ENCODE data around the gene ZNF593OS.

Gene ZNF593OS

DNA sequence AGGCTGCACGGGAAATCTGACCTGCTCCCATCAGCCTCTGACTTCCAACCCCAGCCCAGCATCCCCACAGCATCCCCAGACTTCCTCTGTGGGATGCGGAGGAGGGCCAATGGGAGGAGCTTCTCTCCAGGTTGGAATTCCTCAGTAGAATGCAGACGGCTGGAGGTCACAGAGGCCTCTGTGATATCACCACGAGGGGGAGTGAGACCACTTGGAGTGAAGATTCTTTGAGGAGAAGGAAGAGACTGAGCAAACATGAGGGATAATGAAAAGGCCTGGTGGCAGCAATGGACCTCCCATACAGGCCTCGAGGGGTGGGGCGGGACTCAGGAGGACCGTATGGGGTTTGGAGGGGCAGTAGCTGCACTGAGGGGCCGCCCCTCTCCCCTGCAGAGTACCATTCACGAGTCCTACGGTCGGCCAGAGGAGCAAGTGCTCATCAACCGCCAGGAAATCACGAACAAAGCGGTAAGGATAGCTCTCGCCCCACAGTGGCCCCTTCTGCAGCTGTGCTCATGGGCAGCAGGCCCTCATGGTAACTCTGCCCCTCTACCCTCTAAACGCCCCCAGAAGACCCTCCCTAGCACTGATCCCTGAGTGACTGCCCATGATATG, 18.8 kb upstream of the ZNF593OS start, which contains the start of gene CATSPER4:
Gene CATSPER4, plus strand, starts transcription at position 230 of the 615 bp plus-strand sequence. Its CDS starts 26 bp downstream, at position 256.
- ATAC-seq (no peak), DNase-seq (no peak)
- Mint-ChIP-seq H3K9me3 (no peaks in the 10 kb centered on the region), H3K4me1 (peaks cover 16% of the 10 kb centered on the region), H3K27me3 (no peaks in the 10 kb centered on the region), H3K4me3 (no peak within 1 kb of the TSS), H3K27ac (peak within 1 kb of the TSS in 1 of 2 donors; percentile 79)

DNA sequence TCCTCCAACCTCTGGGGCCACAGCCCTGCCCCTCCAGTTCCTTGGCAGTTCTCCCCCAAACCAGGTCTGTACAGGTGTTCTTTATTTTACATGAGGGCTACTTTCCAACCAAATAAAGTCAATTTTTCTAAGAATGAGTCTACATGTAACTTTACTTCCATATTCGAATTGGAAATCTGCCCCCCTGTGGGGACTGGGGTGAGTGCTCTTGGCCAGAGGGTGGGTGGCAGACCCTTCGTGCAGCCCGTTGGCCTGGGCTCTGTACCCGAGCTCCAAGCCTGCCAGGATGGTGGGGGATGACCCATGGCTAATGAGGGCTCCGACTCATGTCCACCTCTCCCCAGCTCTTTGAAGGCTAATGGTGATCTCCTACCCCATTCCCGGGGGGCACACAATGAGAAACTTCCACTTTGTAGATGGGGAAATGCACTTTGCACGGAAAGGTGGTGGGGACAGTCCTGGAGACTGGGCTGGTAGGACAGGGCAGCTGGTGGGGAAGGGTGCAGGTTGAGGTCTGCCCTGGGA, 18.2 kb upstream of the ZNF593OS start:
- no peaks in the 10 kb centered on the region for H3K9me3 Mint-ChIP-seq
- H3K4me1 Mint-ChIP-seq = peaks cover 16% of the 10 kb centered on the region
- no peak for ATAC-seq
- DNase-seq = no peak
- no peaks in the 10 kb centered on the region for H3K27me3 Mint-ChIP-seq
- no peak overlapping the region for H3K4me3 Mint-ChIP-seq
- no peak overlapping the region for H3K27ac Mint-ChIP-seq

DNA sequence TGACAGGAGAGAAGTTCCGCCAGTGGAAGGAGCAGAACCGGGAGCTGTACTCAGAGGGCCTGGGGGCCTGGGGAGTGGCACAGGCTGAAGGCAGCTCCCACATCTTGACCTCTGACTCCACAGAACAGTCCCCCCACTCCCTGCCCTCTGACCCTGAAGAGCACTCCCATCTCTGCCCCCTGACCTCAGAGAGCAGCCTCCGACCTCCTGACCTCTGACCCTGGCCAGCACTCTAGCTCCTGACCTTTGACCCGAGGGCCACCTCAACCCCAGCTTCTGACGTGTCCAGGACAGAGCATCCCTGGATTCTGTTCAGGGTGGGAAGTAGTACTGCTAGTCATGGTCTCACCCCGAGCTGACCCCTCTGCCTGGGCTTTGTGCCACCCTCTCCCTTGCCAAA, 17.7 kb upstream of the ZNF593OS start:
- no peak for DNase-seq
- H3K4me1 Mint-ChIP-seq = peaks cover 16% of the 10 kb centered on the region
- H3K27ac Mint-ChIP-seq = no peak overlapping the region
- no peak for ATAC-seq
- no peaks in the 10 kb centered on the region for H3K9me3 Mint-ChIP-seq
- no peak overlapping the region for H3K4me3 Mint-ChIP-seq
- no peaks in the 10 kb centered on the region for H3K27me3 Mint-ChIP-seq

DNA sequence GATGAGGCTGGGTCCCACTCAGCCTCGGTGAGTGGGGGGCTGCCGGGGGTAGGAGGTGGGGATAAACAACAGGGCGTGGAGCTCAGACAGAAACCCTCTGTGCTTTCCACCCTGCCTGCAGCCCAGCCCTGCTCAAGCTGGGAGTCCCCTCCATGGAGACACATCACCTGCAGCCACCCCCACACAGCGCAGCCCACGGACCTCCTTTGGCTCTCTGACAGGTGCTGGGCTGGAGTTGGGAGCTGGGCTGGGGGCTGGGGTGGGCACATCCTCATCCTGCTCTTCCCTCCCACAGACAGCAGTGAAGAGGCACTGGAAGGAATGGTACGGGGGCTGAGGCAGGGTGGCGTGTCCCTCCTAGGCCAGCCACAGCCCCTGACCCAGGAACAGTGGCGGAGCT, 16.8 kb upstream of the ZNF593OS start:
- Mint-ChIP-seq H3K27ac (no peak overlapping the region), H3K9me3 (no peaks in the 10 kb centered on the region)
- DNase-seq = no peak

DNA sequence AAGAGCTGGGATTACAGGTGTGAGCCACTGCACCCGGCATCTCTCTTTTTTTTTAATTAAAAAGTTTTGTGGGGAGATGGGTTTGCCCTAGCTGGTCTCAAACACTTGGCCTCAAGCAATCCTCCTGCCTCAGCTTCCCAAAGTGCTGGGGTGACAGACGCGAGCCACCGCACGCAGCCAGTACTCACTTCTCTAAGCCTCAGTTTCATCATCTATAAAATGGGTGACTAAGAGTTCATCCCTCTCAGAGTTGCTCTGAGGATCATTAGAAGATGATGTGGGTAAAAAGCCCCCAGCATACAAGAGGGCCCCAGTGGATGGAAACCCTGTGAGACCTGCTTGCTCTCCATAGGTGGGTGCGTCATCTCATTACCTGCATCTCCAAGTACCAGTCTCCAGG, 16.2 kb upstream of the ZNF593OS start:
- Mint-ChIP-seq H3K9me3 (no peaks in the 10 kb centered on the region), H3K27ac (no peak overlapping the region), H3K4me3 (no peak overlapping the region), H3K27me3 (no peaks in the 10 kb centered on the region), H3K4me1 (peaks cover 16% of the 10 kb centered on the region)
- DNase-seq (no peak), ATAC-seq (no peak)

More for the DNA sequence above, 16.8 kb upstream of the ZNF593OS start:
- ATAC-seq = no peak
- Mint-ChIP-seq H3K27me3 (no peaks in the 10 kb centered on the region), H3K4me3 (no peak overlapping the region), H3K4me1 (peaks cover 16% of the 10 kb centered on the region)

DNA sequence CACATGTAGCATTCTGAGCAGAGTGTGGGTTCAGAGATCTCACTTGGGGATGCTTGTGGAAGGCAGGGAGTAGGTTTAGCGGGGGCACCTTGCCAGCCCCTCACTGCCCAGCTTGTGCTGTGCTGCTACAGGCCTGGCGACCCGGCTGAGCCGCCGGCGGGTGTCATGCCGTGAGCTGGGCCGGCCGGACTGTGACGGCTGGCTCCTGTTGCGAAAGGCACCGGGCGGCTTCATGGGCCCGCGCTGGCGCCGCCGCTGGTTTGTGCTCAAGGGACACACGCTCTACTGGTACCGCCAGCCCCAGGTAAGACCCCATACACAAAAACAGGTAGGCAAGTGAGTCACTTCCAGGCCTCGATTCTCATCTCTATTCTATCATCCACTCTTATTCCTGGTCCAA, 13.3 kb upstream of the ZNF593OS start:
- H3K27ac Mint-ChIP-seq = no peak overlapping the region
- H3K4me3 Mint-ChIP-seq = no peak overlapping the region
- no peaks in the 10 kb centered on the region for H3K9me3 Mint-ChIP-seq
- peaks cover 8% of the 10 kb centered on the region for H3K4me1 Mint-ChIP-seq
- no peaks in the 10 kb centered on the region for H3K27me3 Mint-ChIP-seq
- DNase-seq = no peak
- no peak for ATAC-seq

DNA sequence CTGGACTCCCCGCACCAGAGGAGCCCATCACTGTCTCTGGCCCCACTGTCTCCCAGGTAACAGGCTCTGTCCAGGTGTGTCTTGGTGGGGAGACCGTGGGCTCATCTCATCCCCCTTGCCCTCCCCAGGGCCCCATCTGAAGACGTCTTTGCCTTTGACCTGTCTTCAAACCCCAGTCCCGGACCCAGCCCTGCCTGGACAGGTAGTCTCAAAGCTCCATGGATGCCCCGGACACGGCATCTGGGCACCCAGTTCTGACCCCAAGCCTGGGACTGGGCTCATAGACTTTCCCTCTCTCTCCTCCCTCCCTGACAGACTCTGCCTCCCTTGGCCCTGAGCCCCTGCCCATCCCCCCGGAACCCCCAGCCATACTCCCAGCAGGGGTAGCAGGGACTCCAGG, 12.5 kb upstream of the ZNF593OS start:
- Mint-ChIP-seq H3K4me3 (no peak overlapping the region), H3K27ac (peak overlapping the region in 1 of 2 donors; percentile 58), H3K27me3 (no peaks in the 10 kb centered on the region), H3K9me3 (no peaks in the 10 kb centered on the region), H3K4me1 (peaks cover 8% of the 10 kb centered on the region)
- no peak for ATAC-seq
- no peak for DNase-seq

DNA sequence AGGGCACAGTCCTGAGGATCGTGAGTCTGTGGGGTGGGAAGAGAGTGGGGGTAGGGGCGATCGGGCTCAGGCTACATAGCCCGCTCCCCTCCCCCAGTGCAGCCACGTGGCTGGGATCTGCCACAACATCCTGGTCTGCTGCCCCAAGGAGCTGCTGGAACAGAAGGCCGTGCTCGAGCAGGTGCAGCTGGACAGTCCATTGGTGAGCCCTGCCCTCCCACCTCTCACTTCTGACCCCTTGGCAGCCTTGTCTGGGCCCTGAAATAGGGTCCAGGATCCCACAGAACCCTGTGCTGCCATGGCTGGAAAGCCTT, 10.7 kb upstream of the ZNF593OS start:
- Mint-ChIP-seq H3K4me1 (peaks cover 8% of the 10 kb centered on the region), H3K4me3 (no peak overlapping the region), H3K27me3 (no peaks in the 10 kb centered on the region), H3K9me3 (no peaks in the 10 kb centered on the region), H3K27ac (no peak overlapping the region)
- ATAC-seq (no peak), DNase-seq (no peak)

DNA sequence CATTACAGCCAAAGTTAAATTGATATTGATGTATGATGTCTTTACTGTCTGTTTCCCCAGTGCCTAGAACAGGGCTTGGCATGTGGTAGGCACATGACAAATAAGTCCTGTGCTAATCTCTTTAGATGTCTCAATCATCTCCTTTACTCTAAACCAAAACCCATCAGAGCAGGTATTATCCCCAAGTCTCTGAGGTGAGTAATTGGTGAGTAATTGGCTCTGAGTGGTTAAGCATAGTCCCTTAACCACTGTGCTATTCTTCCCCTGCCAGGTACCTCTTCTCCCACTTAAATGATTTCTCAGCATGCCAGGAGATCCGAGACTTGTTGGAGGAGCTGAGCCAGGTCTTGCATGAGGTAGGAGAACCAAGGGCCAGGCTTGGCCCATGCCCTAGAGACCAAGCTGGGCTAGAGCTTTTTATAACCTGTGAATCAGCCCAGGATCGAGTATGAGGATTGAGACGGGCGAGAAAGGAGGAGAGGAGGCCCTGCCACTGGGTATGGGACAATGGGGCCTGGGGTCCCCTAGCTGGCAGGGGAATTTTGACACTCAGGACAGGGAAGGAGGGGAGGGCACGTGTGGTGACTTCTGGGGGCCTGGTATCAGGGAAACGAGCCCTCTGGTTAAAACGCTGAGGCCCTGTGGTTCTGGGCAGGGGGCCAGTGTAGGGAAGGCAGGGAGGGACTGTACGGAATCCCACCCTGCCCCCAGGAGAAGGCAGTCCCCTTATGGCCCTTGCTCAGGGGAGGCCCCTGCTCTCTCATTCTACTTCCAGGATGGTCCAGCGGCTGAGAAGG, 10.2 kb upstream of the ZNF593OS start:
- Mint-ChIP-seq H3K4me3 (no peak overlapping the region), H3K27ac (peak overlapping the region in 1 of 2 donors; percentile 93), H3K27me3 (no peaks in the 10 kb centered on the region), H3K4me1 (peaks cover 8% of the 10 kb centered on the region), H3K9me3 (no peaks in the 10 kb centered on the region)
- DNase-seq (no peak), ATAC-seq (peak; percentile 60)

DNA sequence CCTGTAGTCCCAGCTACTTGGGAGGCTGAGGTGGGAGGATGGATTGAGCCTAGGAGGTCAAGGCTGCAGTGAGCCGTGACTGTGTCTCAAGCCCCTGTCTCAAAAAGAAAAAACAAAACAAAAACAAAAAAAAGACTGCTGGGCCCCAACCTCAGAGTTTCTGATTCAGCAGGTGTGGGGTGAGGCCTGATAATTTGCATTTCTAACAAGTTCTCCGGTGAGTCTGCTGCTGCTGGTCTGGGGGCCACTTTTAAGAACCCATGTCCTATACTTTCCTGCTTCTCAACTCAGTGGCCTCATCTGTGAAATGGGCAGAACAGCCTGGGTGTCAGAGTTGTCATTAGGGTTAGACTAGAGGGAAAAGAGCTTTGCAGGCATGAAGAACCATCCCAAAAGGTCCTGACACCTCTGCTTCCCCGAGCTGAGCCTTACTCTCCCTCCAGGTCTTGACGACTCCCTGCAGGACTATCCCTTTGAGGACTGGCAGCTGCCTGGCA, 8.4 kb upstream of the ZNF593OS start:
- DNase-seq (no peak), ATAC-seq (no peak)
- Mint-ChIP-seq H3K27ac (no peak overlapping the region), H3K27me3 (no peaks in the 10 kb centered on the region), H3K4me1 (peaks cover 8% of the 10 kb centered on the region), H3K4me3 (no peak overlapping the region), H3K9me3 (no peaks in the 10 kb centered on the region)

DNA sequence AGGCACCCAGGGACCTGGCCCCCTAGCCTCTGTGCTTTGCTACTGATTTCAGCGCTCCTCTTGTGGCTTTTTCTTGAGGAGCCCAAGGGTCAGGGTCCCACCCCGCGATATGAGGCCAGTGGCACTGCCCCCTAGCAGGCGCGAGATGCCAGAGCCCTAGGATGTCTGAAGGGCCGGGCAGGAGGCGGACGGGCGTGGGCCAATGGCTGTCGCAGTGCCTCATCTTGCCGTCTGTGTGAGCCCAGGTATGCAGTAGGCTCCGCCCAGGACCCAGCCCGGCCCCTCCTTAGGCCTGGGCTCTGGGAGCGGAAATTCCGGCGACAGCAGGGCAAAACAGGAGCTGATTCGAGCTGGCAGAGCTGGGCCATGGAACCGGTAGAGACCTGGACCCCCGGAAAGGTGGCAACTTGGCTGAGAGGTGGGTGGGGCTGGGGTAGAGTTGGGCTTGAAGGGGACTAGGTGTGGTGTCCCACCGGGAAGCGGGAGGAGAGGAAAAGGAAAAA, 5.6 kb upstream of the ZNF593OS start, which contains the start of gene CNKSR1:
Gene CNKSR1, plus strand, starts transcription at position 310 of the 503 bp plus-strand sequence. Its CDS starts 57 bp downstream, at position 367.
- H3K27ac Mint-ChIP-seq = peak within 1 kb of the TSS; percentile 20 to 60
- H3K9me3 Mint-ChIP-seq = no peaks in the 10 kb centered on the region
- no peak for DNase-seq
- H3K4me1 Mint-ChIP-seq = peaks cover 8% of the 10 kb centered on the region
- ATAC-seq = peak; percentile 20
- H3K4me3 Mint-ChIP-seq = peak within 1 kb of the TSS in 1 of 2 donors; percentile 75
- no peaks in the 10 kb centered on the region for H3K27me3 Mint-ChIP-seq

DNA sequence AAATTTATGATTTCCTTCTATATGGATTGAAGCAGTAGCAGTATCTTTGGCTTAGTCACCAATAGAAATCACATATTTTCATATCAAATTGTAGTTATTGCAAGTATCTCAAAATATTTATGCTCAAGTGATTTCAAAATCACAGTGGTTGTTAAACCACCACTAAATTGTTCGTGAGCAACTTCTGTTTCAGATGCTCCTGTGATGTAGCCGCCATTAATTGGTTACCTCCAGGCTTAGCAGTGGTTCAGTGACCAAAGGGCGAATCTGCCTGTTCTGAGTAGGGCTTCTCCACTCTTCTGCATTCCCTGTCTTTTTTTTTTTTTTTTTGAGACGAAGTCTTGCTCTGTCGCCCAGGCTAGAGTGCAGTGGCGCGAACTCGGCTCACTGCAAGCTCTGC, 3.7 kb upstream of the ZNF593OS start:
- H3K9me3 Mint-ChIP-seq = no peaks in the 10 kb centered on the region
- H3K4me3 Mint-ChIP-seq = no peak overlapping the region
- peaks cover 15% of the 10 kb centered on the region for H3K4me1 Mint-ChIP-seq
- ATAC-seq (no peak), DNase-seq (no peak)
- no peak overlapping the region for H3K27ac Mint-ChIP-seq
- H3K27me3 Mint-ChIP-seq = no peaks in the 10 kb centered on the region

DNA sequence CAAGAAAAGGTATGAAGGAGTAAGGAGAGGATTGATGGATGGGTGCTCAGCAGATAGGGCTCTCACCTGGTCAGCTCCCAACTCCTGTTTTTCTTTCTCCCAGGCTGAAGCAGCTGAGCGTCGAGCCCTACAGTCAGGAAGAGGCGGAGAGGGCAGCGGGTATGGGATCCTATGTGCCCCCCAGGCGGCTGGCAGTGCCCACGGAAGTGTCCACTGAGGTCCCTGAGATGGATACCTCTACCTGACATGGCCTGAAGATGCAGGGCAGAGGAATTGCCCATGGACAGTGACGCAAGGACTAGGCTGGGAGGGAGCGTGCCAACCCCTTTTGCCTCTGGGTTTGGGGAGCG, 1.2 kb downstream of the ZNF593OS start:
- Mint-ChIP-seq H3K27me3 (peaks cover 3% of the 10 kb centered on the region), H3K4me3 (peak overlapping the region; percentile 90 to 97), H3K9me3 (no peaks in the 10 kb centered on the region), H3K4me1 (peaks cover 32% of the 10 kb centered on the region), H3K27ac (peak overlapping the region; percentile 59 to 97)
- ATAC-seq (no peak), DNase-seq (no peak)

DNA sequence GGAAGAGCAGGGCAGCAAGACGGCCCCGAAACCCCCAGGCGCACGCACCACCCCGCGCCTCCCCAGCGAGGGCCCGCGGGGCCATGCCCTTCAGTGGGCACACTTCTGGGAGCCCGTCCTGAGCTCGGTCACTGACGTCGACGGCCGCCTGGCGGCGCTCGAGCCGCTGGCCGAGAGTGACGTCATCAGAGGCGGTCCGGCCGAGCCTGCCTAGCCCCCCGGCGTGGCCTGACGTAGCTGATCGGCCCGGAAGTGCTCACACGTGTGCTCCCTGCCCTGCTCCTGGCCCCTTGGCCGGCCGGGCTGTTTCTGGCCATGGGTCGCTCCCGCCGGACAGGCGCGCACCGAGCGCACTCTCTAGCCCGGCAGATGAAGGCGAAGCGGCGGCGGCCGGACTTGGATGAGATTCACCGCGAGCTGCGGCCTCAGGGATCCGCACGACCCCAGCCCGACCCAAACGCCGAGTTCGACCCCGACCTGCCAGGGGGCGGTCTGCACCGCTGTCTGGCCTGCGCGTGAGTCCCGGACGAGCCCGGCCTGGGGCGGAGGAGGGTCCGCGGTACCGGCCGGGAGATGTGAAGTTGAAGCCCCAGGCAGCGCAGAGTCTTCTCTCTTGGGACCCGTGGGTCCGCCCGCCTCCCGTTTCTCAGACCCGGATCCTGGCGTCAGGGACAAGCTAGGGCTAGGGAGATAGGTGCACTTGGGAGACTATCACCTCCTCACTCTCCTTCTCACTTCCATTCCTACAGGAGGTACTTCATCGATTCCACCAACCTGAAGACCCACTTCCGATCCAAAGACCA, 1.8 kb downstream of the ZNF593OS start, which contains the start of gene ZNF593:
Gene ZNF593, plus strand, starts transcription at position 240 of the 803 bp plus-strand sequence. Its CDS starts 76 bp downstream, at position 316.
- peak; percentile 92 for ATAC-seq

DNA sequence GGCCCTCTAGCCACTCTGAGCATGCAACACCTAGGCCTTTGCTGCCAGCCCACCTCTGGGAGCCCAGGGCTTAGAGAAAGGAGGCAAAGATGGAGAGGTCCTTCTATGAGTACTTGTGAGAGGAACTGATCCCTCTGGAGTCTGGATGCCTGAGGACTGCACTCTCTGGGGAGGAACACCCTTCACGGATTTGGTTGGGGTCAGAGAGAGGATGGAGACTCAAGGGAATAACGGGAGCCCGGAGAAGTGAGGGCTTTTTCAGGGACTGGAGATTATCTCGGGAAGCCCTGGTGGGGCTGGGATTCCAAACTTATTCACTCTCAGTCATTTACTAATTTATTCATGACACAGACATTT, 2.5 kb downstream of the ZNF593OS start:
- DNase-seq (no peak), ATAC-seq (no peak)
- H3K4me3 Mint-ChIP-seq = peak overlapping the region; percentile 57 to 97
- H3K4me1 Mint-ChIP-seq = peaks cover 43% of the 10 kb centered on the region
- no peaks in the 10 kb centered on the region for H3K9me3 Mint-ChIP-seq
- peaks cover 14% of the 10 kb centered on the region for H3K27me3 Mint-ChIP-seq
- H3K27ac Mint-ChIP-seq = peak overlapping the region in 1 of 2 donors; percentile 36

More for the DNA sequence above, 1.8 kb downstream of the ZNF593OS start, which contains the start of gene ZNF593:
- H3K27me3 Mint-ChIP-seq = peaks cover 8% of the 10 kb centered on the region
- H3K27ac Mint-ChIP-seq = peak within 1 kb of the TSS; percentile 93 to 97
- H3K4me3 Mint-ChIP-seq = peak within 1 kb of the TSS; percentile 90 to 97
- no peaks in the 10 kb centered on the region for H3K9me3 Mint-ChIP-seq
- peak; percentile 92 to 93 for DNase-seq
- H3K4me1 Mint-ChIP-seq = peaks cover 38% of the 10 kb centered on the region

Measured in stimulated activated naive CD8-positive, alpha-beta T cell treated with anti-CD3 and anti-CD28 coated beads, Interleukin-15, amount 100 ng/mL, for 72 hours (primary cell).